Posterior cingulate gyrus (tissue), 11 donors: ENCODE measurements around the gene EME1.
A peak's percentile ranks its signal among the peaks of the same experiment; 100 is the strongest.
"Not testable (repeated sequence)": the region's sequence is repeated elsewhere in the genome, so short reads cannot be mapped to it uniquely, and the experiment has no call there.

ENCODE experiments used
- DNase-seq, 10 donors: peaks; one replicate each; pipeline versions ENCODE4 v3.0.0 to v3.0.0-alpha.2; 2020 to 2021; ENCODE audit warnings: mixed read lengths in 3 of 10
- intact Hi-C: fragments of 100-400 bp; cut with DNase I; formaldehyde crosslinking; loops from one replicate; pipeline ENCODE4 v1.15.1; 2023

EME1 gene

DNA sequence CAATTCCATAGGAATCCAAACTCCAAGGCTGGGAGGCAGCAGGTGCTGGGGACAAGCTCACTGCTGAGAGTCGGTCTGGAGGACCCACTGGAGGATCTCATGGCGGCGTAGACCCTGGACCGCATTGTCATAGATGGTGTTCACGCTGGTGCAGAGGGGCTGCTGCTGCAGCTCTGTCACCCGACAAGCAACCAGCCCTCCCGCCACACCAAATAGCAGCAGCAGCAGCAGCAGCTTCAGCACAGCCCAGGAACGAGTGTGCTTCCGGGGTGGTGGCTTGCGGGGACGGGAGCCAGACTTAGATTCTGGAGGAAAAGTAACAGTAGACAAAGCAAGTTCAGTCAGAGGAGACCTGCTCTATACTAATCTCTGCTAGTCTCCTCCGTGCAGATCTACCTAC lies 9.9 kb downstream of the EME1 start:
- DNase-seq, result no peak
- intact Hi-C loops, result no loop called here

DNA sequence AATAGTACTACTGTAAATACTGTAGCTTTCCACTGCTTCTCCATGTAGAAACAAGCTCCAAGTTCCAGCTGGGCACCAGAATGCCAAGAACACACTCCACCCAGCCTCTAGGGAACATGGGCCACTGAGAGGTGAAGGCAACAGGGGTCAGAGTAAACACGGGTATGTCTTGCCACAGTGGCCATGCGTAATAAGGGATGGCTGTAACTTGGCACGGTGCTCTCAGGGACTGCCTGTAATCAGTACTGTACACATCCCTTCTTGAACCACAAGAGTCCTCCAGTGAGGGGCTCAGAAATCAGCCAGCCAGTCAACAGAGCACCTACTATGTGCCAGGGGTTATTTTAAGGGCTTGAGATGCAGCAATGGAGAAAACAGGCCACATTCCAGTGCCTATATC lies 13.5 kb downstream of the EME1 start:
- intact Hi-C loops, result no loop called here
- no peak for DNase-seq

DNA sequence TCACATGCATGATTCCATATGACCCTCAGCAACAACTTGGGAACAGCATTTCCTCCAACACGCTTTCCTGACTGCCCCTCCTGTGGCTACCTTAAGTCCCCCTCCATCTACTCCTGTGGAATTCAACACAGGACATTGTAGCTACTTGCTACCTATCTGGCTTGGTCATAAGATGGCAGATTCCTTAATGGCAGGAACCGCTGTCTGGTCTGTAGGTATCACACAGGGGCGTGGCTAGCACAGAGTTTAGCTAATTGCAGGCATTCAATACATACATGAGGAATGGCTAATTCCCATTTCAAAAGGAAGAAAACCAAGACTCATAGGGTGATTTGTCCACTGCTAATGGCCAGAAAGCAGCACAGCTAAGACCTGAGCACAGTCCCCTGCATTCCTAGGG lies 15.7 kb downstream of the EME1 start:
- no peak for DNase-seq
- intact Hi-C loops, result no loop called here

DNA sequence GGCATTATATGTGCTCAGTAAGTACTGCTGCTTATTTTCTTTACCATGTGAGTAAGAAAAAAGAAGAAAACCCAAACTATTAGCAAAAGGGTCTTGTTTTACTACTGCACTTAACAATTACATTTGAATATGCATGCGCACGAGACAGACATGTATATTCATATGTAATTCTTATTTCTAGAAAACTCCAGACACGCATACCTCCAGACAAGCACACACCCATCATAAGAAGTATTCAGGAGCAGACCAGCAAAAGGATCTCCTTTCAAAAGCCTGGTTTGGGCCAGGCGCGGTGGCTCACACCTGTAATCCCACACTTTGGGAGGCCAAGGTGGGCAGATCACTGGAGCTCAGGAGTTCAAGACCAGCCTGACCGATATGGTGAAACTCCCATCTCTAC lies 16.5 kb downstream of the EME1 start:
- intact Hi-C loops, result no loop called here
- DNase-seq, result no peak

DNA sequence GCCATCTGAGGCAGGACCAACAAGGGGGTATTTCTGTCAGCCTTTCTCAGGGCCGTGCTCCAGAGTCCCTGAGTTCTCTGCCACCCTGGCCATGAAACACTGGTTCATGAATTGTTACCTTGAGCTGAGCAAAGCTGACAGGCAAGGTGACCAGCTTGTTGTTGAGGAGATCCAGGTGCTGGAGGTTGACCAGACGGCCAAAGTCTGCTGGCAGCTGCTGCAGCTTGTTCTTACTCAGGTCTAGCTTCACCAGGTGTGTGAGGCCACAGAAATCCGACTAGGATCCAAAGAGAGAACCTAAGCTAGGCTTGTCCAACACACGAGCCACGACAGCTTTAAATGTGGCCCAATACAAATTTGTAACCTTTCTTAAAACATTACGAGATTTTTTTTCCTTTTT lies 19.6 kb downstream of the EME1 start:
- no peak for DNase-seq
- intact Hi-C loops, result no loop called here

DNA sequence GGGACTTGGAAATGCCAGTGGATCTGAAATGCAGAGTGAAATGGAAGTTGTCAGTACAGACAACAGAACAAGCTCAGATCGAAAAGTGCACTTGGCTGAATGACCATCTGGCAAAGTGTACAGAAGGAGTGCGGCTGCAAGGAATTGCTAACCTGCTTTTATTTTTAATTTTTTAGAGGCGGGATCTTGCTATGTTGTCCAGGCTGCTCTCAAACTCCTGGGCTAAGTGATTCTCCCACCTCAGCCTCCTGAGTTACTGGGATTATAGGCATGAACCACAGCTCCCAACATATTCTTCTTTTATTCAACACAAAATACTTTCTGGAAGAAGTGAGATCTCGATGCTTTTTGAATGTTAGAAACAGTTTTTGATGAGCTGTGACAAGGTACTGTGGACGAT lies 20.7 kb downstream of the EME1 start:
- intact Hi-C loops, result no loop called here
- no peak for DNase-seq

DNA sequence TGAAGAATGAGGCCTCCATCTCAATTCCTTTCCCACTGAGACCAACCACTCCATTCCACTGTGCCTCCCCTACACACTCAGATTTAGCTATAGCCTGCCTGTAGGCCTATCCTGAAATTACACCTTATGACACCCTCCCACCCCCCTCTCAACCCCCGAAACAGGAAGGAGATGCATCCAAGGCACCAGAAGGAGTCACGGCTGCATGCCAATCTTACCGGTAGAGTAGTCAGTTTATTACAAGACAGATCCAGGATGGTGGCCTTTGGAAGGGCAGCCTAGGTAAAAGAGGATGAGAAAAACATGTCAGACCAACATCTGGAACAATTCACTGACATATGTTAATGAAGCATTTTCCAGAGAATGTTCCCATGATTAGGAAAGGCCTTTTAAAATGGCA lies 21.7 kb downstream of the EME1 start:
- intact Hi-C loops, result no loop called here
- no peak for DNase-seq

DNA sequence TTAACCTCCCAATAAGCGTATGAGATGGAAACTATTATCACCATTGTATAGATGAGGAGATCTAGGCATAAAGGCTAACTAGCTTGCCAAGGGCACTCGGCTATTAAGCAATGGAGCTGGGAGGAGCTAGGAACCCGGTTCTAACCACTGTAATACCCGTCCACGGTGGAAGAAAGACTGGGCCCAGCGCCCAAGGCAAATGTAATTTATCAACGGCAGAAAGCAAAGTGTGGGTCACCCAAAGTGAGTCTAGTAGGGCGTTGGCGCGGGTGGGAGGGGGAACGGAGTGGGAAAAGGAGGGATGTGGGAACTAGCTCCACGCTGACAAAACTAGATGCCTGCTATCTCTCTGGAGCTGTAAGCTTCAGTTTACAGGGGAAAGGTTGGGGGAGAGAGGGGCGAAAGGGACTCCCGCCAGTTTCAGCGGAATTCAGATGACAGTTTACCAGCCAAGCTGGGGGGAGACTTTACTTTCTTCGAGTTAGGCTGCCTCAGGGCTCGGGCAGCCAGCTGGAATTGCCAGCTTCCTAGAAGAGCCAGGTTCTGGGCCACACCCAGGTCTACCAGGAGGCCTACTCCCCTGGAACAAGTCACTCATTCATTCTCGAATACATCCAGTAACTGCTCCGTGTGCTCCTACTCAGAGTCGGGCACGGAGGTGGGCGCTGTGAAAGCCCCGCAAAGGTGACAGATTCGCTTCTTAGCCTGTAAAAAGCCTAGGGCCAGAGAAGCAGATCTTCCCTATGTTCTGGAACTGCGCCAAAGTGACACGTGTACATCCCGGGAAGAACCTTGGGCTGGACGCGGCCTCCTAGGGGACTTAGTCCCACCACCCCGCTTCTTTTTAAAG lies 23.5 kb downstream of the EME1 start:
- intact Hi-C loops, result no loop called here
- DNase-seq, result no peak

DNA sequence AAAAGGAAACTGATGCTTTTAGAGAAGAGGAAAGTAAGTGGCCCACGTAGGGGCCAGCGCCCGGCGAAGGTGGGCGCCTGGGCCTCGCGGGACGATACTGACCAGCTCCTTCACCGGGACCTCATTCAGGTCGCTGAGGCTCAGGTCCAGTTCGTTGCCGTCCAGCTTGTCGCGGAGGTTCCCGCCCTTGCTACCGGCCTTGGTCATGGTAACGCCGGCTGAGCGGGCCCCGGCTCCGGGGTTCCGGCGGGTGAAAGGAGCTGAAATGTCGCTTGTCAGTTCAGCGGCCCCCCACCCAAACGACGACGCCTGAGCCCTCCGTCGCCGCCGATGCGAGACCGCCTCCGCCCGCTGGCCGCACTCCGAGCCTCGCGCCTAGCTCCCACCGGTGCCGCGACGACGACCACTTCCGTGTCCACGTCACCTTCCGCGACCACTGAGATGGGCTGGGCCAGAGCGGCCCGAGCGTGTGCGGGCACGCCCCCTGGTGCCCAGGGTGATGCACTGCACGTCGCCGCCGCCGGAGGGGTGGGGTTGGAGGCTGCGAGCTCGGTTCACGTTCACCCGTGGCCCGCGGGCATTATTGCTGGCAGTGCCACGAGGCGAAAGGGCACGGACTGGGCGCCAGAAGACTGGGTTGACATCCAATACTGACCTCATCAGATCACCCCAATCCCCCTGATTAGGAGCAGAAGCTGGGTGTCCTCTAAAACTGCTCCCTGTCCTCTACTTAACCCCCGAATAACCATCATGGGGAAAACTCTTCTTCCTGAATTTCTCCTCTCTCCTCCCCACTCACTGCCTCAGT lies 24.3 kb downstream of the EME1 start, which contains the start of gene LRRC59:
Gene LRRC59 (minus strand): TSS at position 413 of the 808 bp plus-strand sequence. CDS start 206 bp downstream, at position 207.
- DNase-seq, result peak; percentile 78 to 98 (median 86)
- intact Hi-C loops, result no loop called here

DNA sequence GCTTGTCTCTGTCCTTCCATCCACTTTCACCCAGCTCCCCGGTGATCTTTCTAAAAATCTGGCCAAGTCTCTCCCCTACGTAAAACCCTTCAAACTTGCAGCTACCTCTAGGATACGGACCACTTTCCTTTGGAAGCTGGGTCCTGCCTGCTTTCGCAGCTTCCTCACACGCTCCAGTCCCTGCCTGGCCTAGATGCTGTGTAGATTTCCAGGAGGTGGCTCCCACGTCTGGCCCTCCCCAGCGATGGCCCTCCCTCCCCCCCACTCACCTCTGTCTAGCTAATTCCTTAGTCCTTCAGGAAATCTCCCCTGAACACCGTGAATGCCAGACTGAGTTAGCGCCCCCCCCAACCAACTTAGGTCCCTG lies 24.9 kb downstream of the EME1 start:
- intact Hi-C loops, result no loop called here
- no peak for DNase-seq

DNA sequence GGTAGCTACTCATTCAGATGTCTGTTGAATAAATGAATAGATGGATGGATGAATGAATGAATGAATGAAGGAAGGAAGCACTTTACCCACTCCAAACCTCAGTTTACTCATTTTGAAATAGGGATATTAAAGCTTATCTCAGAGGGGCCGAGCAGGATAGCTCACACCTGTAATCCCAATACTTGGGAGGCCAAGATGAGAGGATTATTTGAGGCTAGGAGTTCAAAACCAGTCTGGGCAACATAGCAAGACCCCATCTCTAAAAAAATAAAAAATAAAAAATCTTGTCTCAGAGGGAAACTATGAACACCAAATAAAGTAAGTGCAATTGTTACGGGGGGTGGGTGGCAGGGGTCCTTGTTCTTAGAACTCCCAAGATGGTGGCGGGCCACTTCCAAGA lies 25.6 kb downstream of the EME1 start:
- DNase-seq, intact Hi-C loops: not testable (repeated sequence)

DNA sequence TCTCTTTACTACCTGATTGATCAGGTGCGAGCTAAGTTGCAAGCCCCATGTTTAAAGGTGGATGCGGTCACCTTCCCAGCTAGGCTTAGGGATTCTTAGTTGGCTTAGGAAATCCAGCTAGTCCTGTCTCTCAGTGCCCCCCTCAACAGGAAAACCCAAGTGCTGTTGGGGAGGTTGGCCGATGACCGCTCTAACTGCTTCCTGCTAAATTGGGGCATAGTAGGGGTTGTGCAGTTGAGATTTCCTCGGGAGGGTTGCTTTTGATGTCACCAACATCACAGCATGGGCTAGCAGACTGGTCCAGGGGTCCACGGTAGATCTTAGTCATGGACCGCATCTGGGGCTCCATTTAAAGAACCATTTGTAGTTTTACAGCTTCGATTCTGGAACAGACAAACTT lies 26.6 kb downstream of the EME1 start:
- intact Hi-C loops, DNase-seq: not testable (repeated sequence)

DNA sequence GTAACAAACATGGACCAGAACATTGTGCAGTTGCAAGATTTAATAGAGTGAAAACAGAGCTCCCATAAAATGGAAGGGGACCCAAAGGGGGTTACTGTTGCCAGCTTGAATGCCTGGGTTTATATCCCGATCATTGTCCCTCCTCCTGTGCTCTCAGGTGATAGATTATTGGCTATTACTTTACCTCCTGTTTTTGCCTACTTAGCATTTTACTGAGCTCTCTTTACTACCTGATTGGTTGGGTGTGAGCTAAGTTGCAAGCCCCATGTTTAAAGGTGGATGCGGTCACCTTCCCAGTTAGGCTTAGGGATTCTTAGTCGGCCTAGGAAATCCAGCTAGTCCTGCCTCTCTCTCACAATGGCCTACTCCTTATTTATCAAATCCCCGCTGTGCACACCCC lies 32.3 kb downstream of the EME1 start:
- intact Hi-C loops, DNase-seq: not testable (repeated sequence)

DNA sequence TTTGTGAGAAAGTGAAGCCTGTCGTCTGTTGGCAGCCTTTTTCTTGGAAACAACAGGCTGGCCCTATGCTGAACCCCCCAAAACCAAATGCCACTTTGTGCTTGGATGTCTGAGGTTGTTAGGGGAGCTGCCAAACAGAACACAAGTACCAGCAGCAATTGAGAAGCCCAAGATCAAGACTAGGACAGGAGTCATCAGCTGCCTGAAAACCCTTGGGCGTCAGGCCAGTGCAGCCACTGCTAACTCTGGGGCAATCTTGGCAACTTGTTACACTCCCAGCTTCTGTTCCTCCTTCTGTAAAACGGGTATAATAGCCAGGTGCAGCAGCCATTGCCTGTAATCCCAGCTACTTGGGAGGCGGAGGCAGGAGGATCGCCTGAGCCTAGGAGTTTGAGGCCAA lies 33.5 kb downstream of the EME1 start:
- no peak for DNase-seq
- intact Hi-C loops, result no loop called here

DNA sequence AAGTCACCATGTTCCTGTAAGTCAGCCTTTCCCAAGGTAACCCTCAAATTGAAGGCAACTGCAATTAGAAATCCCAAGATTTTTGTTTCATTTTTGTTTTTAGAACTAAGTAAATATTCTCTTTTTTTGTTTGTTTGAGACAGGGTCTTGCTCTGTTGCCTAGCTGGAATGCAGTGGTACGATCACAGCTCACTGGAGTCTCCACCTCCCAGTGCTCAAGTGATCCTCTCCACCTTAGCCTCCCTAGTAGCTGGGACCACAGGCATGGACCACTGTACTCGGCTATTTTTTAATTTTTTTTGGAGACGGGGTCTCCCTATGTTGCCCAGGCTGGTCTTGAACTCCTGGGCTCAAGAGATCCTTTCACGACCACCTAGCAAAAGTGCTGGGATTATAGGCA lies 34.9 kb downstream of the EME1 start:
- DNase-seq, result no peak
- intact Hi-C loops, result no loop called here

DNA sequence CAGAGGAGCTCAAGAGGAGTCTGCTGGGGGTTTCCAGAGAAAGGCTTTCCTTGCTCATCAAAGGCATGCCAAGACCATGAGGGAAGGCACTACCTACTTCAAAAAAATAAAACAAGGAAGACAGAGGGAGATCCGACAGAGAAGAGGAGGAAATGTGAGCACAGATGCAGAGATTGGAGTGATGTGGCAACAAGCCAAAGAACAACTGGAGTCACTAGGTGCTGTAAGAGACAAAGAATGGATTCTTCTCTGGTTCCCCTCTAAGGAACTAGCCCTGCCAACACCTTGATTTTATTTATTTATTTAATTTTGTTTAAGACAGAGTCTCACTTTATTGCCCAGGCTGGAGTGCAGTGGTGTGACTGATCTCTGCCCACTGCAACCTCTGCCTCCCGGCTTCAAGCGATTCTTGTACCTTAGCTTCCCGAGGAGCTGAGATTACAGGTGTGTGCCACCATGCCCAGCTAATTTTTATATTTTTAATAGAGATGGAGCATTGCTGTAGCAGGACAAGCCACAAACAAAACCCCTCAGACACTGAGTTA lies 39.2 kb downstream of the EME1 start:
- intact Hi-C loops, result no loop called here
- DNase-seq, result no peak

DNA sequence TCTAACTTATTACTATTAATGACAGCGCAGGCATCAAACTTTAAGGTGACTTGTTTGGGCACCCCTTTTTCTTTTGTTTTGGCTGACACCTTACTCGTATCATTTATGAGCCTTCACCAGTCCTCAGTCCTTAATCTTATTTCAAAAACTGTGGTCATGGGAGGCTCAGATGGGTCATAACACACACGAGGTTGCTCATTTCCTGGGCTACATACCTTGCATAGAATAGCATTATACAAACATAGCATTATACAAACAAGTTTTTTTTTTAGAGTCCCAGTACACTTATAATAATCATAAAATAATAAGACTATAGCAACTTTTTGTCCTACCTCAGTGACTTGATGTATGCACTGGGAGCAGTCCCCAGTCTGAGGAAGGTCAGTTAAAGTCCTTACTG lies 41.8 kb downstream of the EME1 start:
- DNase-seq, result no peak
- intact Hi-C loops, result no loop called here

DNA sequence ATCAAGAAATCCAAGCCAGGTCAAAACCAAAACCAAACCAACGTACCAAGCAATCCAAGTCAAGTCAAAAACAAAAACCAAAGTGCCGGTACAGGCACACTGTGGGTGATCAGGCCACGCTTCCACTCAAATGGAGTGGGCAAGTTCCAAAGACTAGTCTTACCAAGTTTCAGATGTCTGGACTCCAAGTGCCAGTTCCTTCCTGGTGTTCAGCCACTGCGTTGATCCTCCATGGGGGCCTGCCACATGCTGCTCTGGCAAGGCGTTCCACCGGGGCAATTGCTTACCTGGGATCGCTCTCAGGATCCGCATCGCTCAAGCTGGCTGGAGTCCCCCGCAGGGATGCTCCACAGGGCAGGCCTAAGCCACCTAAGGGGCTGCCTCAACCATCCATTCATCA lies 46.5 kb downstream of the EME1 start:
- intact Hi-C loops, result not testable (repeated sequence)
- DNase-seq, result peak in 1 of 10 donors; percentile 58

DNA sequence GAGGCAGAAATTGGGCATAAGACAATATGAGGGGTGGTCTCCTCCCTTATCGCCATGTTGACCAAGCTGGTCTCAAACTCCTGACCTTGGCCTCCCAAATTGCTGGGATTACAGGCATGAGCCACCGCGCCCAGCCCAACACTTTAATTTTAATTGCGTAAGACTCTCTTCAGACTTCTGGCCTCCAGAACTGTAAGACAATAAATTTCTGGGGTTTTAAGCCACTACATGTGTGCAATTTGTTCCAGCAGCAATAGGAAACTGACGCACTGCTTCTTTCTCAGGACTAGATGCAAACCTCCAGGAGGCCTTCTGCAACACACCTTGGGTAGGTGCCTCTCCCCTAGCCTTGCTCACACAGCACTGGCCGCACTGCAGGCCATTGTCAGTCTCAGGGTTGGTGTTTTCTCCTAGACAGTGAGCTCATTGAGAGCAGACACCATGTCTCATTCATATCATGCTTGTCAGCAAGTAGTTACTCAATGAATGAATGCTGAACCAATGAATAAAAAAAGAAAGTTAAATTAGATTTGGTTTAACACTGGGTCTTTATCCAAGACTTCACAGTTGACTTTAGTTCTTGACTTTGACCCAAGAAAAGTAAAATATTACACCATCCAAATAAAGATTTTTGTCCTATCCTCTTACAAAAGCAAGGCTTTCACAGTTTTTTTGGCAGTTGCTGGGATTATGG lies 47.5 kb downstream of the EME1 start:
- intact Hi-C loops, result no loop called here
- DNase-seq, result peak in 1 of 10 donors; percentile 7

DNA sequence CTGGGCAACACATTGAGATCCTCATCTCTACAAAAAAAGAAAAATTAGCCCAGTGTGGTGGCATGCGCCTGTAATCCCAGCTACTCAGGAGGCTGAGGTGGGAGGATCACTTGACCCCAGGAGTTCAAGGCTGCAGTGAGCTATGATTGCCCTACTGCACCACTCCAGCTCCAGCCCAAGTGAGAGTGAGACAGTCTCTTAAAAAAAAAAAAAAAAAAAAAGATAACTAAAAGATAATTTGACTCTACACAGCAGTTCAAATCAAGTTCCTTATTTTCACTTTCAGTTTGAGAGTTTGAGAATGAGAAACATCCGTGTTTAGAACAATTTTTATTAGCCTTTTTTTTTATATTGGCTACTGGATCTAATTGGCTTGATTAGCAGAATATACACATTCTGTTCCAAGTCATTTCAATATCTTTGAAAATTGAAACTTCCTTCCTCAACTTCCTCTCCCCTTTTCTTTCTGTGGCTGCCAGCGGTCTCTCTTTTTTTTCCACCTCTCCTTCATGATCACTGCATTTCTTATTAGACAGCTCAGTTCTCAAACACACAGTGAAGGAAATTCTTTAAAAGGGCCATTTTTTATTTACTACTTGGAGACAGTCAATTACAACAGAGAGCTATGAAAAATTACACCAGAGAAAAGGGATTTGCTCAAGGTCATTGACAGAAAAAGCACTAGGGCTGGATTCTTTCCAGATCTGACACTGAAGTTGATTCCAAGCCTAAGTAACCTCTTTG lies 48.5 kb downstream of the EME1 start:
- DNase-seq, result no peak
- intact Hi-C loops, result no loop called here
